Activated naive CD4-positive, alpha-beta T cell treated with Interleukin-2 at 50 U/mL for 16 hours (primary cell): ENCODE results near the gene SEMG2.

ENCODE experiments used
- DNase-seq: peaks from one replicate; pipeline ENCODE4 v3.0.0-alpha.2; 2020

The SEMG2 gene

DNA sequence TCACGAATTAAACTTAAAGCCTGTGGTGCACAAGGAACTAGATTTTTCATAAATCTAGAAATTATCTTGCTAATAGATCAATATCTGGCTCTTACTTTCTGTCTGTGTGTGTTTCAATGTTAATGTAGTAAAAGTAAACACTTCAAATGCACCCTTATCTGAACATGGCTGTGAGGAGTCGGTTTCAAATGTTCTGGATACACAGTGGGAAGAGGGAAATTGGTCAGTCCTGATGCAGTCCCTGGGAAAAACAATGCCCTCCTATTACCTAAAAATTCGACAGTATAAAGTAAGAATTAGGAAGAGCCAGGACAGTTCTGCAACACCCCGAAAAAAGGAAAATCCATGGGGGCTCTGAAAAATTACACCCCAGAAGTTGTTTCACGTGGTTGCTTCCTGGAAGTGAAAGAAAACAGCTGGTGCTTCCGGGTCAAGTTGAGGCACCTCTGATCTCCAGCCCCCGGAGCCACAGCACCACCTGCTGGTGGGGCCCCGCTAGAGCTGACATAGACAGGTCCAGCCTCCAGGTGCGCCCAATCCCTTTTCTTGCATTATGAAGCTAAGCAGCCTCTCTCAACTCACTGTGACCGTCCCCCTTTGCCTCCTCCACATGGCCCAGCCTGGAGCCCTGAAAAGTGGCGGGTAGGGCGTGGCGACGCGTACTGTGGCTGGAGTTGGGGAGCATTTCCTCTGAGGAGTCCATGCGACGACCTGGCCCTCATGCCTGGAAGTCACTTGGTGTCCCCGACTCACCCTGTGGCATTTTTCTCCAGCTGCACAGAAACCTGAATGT is 8.3 kb downstream of the SEMG2 start:
- DNase-seq: peak; percentile 45

DNA sequence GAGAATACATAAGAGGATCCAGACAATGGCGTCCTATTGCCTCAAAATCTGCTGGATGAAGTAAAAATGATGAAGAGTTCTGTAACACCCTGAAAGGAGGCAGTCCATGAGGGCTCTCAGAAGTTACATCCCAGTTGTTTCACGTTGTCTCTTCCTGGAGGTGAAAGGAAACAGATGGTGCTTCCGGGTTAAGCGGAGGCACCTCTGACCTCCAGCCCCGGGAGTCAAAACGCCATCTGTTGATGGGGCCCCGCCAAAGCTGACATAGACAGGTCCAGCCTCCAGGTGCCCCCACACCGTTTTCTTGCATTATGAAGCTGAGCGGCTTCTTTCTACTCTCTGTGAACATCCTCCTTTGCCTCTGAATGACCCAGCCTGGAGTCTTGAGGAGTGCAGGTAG is 9.5 kb downstream of the SEMG2 start:
- DNase-seq: no peak

DNA sequence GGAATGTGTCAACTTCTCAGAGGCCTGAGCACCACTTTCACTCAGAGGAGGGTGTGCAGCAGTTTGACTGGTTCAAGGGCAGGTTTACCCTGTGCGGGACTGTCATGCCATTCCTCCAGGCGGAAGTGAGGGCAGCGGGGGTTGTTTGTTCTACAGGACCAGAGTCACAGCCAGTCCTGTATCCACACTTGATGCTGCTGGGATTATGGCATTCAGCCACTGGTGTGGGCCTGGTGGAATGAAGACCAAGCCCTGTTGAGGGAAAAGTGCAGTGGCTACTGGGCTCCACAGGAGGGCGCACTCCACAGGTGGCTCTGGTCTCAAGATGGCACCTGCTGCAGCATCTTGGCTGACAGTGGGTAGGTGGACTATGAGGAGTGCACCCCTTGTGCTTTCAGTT is 14.8 kb downstream of the SEMG2 start:
- no peak for DNase-seq

DNA sequence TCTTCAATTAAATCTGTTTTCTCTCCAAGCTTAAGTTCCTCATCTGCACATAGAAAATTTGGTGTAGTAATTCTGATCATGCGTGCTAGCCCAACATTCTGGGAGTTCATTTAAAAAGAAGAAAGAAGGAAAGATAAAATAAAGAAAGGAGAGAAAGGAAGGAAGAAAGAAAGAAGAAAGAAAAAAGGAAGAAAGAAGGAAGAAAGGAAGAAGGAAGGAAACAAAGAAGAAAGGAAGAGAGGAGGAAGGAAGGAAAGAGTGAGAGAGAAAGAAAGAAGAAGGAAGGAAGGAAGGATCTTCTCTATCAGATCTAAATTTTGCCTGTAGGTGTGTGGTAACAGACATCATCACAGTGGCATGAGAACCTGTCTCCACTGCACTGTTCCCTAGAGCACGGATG is 17.0 kb downstream of the SEMG2 start:
- no peak for DNase-seq

DNA sequence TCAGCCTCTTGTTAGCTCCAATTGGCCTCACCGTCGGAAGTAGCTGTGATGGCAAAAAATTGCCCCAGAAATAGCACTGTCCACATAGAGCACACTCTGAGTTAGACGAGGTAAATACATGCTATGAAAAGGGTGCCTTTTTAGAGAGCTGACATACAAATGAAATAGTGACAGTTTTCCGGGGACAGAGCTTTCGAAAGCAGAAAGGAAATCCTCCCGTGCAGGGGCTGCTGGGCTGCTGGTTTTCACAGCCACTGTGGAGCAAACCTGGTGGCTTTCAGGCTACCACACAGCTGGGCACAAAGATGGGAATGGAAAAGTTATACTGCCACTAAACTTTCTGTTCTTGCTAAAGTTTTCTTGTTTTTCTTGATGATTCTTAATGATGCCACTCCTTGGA is 24.9 kb downstream of the SEMG2 start:
- DNase-seq: no peak

DNA sequence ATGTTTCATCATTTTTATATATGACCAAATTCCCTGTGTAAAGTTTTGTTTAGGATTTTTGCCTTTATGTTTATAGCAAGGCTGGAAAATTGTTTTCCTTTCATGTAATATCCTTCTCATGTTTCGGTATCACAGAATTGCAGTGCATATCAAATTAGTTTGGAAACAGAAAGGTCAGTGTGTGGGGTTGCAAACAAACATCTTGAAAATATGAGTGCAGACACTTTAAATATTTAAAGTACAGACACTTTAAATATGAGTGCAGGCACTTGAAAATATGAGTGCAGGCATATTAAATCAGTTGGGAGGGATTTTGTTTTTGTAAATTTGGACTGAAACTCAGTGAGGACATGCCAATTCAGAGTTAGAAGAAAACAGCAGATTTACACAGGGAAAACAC is 26.7 kb downstream of the SEMG2 start:
- no peak for DNase-seq

DNA sequence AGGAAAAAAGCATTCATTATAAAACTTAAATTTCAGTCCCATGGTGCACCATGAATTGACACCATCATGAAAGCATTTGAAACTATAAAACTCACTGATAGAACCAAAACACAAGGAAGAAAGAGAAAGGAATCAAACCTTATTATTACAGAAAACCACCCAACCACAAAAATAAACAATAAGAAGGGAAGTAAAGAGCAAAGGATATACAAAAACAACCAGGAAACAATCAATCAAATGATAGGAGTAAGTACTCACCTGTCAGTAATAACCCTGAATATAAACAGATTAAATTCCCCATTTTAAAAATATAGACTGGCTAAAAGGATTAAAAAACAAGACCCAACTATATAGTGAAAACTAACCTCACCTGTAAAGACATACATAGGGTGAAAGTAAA is 27.4 kb downstream of the SEMG2 start:
- DNase-seq: no peak

DNA sequence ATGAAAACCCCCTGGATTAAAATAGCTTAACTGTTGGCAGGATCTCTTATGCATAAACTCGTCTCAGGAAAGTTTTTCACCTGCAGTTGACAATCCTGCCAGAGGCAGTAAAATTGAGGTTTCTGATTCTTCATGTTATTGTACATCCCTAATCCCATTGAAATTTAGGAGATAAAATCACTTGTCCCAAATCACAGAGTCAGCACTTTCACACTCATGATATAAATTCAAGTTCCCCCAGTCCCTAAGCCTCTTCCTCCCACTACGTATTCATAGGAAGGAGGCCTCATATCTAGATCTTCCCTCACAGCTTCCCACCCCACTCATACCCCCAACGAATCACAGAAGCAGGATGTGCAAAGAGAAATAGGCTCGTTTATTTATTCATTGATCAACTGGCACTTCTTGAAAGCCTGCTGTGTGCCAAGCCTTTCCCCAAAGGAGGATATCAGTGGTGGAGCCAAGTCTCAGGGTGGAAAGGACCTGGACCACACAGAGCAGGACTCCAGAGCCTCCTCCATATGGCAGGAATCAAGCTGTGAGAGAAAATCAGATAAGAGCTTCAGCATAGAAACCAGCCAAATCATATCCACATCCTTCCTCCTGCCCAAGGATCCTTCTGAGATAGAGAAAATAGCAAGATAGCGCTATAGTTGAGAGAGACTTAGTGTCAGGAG is 30.8 kb downstream of the SEMG2 start:
- no peak for DNase-seq

DNA sequence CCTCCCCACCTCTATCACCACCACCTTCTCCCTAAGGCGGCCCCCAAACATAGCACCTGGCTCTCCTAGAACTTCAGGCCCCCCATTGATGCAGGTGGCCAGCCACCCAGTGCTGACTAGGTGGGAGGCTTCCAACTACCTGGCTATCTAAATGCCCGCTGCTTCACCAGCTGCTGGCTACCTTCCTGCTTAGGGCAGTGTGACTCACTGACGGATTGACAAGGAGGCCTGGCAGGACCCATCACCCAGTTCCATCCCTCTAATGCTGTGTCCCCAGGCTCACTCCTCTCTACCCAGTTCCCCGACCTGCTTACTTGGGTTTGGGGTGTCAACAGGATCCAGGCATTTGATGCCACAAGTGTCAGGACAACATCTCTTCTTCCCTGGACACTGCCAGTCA is 32.1 kb downstream of the SEMG2 start:
- no peak for DNase-seq

DNA sequence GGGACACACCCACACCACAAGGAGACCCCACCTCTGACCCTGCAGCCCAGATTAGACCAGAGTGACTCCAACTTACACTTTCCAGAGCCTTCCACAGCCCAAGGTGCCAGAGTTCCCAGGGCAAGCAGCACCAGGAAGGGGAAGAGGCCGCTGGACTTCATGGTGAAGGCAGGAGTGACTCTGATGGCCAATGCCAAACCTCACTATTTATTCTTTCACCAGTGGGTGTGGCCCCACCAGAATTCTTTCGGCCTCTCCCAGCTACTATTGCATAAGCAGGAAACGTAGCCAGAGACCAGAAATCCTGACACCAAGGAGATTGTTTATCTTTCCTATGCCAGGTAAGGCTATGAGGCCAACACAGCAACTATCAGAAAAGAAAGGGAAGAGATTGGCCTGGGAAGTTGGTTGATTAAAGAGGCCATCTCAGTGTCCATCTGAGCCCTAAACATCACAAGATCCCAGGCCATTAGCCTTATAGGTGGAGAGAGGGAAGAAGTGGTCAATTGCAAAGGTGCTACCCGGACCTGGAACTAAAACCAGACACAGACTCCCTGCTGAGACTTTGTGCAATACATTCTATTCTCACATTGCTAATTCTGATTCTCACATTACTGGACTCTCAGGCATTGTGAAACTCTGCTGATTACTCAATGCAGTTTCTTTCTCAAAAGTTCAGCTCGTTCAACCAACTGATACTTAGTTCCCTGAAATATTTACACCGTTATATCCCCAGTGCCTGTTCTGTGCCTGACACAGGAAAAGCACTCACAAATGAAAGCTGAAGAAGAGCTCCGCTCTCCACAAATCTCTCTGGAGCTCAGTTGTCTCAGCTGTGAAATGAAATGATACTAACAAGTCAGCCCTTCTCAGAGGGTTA is 33.5 kb downstream of the SEMG2 start, which contains the start of gene SLPI:
SLPI (minus strand) TSS at position 182 of the 880 bp plus-strand sequence; CDS start at position 161, 21 bp downstream.
- DNase-seq: no peak

DNA sequence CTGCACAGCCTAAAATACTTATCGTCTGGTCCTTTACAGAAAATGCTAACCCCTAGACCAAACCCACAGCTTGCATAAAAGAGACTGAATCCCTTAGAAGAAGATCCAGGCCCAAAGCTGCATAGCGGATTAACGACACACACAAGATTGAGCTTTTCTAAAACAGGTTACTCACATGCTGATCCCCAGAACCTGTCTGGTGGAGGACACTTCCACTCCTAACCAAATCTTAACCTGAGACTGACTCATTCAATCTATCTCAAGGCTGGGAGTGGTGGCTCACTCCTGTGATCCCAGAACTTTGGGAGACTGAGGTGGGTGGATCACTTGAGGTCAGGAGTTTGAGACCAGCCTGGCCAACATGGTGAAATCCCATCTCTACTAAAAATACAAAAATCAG is 36.0 kb downstream of the SEMG2 start:
- no peak for DNase-seq

DNA sequence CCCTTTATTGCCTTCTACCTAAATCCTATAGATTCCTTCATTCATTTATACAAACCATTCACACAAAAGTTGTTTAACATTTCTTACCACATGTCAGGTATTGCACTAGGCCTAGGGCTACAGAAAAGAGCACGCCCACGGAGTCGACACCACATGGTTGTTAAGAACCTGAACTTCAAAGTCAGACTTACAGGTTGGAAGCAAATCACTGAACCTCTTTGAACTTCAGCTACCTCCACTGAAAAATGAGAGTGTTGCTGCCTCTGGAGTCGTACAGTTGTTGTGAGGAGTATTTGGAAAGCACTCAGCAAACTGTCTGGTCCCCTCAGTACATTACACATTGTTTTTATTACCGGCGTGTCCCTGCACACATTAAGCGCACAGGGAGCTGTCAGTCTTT is 36.5 kb downstream of the SEMG2 start:
- no peak for DNase-seq

DNA sequence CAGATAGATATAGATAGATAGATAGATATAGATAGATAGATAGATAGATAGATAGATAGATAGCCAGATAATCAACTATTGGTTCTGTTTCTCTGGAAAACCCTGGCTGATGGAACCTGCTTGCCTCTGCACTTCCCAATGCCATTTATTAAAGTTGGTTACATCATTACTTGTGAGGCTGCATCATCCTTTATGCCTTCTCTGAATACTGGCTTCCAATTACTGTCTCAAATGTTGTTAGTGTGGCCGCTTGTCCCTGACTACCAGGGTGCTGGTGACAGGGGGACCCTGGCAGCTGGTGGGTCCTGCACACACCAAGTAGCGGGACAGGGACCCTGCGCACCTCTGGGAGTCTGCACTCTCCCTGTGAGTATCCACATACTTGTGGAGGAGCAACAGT is 37.1 kb downstream of the SEMG2 start:
- DNase-seq: no peak

DNA sequence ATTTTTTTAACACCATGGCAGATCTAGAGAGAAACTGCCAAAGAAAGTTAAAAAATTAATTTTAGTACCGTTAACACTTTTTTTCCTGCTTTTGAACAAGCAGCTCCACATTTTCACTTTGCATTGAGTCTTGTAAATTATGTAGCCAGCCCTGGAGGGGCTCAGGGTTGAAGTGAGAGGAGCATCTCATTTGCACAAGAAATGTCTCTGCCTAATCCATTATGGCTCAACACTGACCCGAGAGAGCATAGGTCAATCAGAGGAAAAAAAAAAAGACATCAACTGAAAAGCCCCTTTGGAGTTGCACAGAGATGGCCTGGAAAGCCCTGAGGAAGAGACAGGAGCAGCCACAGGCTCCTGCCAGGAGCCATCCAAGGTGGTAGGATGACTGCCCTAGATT is 37.5 kb downstream of the SEMG2 start:
- no peak for DNase-seq

DNA sequence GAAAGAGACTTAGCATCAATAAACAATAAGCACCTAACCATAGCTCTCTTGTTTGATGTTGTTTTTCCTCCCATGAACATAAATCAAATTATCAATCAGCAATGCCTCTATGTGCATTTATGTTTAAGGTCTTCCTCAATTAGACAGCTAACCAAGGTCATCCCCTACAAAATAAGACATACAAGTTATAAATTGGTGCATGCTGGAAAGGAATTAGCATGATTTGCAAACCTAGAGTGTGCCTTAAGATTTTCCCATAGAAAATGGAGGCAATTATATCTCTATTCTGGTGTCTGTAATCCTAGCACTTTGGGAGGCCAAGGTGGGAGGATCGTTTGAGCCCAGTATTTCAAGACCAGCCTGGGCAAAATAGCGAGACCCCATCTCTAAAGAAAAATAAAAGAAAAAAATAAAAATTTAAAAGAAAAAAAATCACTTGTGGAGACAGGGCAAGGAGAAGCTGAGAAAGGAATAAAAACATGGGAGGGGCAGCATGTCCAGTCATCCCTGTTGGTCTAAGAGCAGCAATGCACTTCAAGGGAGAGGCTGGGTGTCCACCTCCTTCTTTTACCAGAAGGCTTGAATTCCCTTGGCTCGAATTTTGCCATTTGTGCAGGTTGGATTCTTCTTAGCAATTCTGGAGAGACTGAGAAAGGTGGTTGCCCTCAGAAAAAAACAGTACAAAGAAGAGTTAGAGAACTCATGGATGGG is 42.5 kb downstream of the SEMG2 start:
- DNase-seq: no peak

DNA sequence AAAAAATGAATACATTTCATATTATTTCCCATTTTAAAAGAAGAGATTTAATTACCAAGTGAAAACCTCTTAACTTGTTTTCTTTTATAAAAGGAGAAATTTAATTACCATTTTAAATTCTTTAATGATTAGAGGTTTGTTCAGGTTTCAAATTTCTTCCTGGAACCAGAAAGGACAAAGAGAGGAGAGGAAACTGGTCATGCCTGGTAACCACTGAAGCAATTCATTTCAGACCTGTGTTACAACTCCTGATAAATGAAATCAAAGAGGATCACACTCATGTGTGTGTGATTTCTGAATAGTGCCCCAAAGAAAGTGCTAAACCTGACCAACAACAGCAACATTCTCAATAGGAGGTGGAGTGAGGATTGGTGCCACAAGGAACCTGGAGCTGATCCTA is 45.8 kb downstream of the SEMG2 start:
- no peak for DNase-seq

DNA sequence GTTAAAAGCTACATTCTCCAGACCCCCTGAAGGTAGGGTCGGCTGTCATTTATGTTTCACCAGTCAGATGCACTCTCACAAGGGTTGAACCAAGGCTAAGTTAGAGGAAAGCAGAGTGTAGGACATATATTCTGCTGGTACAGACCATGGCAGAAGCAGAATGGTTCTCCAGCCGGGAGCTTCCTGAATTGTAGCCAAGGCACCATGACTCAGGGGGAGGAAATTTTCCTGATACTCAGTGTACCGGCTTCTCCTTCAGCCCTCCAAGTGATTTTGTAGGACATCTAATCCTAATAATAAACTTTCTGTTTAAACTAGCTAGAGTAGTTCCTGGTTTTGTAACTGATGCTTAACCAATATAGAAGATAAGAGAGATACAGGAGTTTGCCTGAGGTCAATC is 47.4 kb downstream of the SEMG2 start:
- DNase-seq: no peak

DNA sequence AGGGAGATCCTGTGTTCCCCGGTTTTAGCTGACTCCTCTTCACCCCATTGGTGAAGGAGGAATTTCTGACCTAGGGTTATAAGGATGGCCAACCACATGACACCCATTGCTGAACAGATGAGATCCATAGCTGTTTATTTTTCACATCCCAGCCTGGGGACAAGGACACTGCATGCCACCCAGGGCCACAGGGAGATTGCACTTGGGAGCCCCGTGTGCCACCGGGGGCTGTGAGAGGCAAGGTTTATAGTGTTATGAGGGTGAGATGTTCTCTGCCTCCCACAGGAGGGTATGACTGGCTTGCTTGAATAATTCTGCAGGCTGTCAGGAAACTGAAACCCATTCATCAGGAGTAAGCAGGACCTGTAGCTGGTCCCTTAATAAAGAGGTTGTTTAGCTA is 47.9 kb downstream of the SEMG2 start:
- no peak for DNase-seq

DNA sequence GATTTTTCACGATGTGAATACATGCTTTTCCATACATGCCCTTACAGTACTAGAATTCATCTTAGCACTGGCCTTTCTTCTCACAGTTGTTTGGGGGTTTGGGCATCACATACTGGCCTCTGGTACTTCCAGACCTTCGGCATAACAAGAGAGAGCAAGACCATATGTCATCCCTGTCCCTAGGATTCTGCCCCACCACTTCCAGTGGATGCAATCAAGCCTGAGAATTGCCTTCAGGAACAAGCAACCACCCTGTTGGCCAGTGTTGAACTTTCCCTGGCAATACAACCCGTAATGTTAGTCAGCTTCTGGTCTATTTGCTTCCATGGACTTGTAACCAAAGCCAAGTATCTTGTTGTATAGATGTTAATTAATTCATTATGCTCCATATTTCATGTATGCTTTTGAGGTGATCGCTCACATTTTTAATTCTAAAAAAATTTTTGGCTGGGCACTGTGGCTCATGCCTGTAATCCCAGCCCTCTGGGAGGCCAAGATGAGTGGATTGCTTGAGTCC is 48.6 kb downstream of the SEMG2 start:
- DNase-seq: no peak
